COLO668 (cell line): ENCODE measurements around the gene C11orf54.
"Not testable (repeated sequence)": the region's sequence is repeated elsewhere in the genome, so short reads cannot be mapped to it uniquely, and the experiment has no call there.

Source experiments
- DNase-seq: peaks from one replicate; lab custom pipeline; 2025; ENCODE audit not compliant: unreplicated experiment; lab: John Stamatoyannopoulos, UW

C11orf54 gene

DNA sequence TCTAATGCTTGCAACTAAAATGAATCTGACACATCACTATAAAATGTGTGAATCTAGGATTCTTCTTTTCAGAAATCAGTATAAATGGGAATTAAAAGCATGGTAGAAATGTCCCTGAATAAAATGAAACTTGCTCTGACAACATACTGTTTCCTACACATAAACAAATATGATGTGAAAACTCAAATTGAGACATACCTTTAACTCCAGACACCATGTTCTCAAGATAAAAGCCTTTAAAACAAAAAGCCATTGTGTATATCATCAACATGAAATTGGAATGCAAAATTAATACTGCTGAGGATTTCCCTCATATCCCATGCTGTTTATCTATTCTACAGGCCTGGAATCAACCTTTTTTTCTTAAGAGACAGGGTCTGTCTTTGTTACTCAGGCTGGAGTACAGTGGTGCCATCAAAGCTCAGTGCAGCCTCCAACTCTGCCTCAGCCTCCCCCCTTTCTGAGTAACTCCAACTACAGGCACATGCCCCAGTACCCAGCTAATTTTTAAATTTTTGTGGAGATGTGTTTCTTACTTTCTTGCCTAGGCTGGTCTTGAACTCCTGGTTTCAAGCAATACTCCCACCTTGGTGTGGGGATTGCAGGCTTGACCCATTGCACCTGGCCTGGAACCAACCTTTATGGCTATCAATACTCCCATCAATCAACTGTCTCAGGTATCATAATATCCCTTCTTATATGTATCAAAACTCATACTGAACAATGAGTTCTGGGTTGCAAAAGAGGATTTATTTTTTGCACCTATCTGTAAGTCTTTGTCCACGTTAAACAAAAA, 6.8 kb upstream of the C11orf54 start:
- DNase-seq, result no peak

DNA sequence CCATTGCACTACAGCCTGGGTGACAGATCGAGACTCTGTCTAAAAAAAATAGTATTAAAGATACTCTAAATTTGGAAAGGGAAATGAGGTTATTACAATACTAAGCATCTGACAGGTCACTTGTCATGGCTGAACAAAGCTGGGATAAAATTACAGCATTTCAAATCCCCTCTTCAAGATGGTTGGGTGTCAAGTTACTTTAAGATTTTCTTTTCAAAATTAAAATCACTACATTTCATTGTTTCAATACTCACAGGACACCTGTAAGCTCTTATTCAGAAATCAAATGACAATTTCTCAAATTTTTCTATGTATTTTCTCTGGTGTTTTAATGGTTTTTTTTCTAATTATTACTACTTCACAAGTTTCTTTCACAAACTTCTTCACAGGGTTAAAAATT, 5.8 kb upstream of the C11orf54 start:
- no peak for DNase-seq

DNA sequence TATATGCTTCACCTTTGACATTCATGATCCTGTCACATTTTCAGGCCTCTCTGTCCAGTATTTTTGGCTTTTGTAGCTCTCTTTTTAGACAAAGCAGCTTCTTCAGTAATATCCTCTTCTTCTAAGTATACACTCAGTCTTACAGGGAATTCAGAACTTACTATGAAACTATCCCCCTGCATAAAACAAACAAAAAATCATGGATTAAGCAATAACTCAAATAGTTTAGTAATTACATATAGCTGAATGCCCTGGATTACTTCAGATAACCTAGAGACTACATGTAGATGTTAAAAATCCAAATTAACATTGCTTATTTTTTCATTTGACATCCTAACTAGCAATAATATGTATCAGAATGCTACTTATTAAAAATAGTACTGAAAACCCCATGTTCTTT, 5.3 kb upstream of the C11orf54 start:
- DNase-seq, result no peak

DNA sequence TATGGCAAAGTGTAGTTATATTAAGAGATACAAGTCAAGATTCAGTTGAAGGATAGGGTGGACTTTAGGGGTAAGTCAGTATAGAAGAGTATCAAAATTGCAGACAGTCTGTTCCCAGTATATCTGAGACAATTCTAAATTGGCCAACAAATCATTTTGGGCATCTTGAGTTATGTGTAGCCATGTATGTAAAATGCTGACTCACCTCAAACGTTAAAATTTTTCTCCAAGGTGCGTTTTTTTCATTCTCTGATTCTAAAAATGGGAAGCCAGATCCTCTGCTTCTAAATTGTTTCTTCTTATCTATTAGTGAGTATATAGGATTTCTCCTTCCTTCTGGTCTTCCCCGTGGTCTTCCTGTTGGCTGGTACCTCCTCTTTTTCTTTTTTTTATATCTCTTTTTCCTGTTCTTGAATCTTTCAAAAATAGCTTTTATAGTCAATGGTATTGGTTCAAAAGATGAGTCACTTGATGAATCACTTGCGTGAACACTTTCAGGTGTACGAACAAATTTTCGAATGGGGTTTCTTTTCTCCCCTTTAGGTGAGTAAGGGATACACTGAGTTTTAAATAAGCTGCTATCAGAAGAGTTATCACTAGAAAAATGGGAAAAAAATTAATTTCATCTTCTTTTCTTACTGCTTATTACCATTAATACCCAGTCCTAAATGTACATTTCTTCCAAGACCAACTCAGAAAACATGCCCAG, 3.4 kb upstream of the C11orf54 start:
- no peak for DNase-seq

DNA sequence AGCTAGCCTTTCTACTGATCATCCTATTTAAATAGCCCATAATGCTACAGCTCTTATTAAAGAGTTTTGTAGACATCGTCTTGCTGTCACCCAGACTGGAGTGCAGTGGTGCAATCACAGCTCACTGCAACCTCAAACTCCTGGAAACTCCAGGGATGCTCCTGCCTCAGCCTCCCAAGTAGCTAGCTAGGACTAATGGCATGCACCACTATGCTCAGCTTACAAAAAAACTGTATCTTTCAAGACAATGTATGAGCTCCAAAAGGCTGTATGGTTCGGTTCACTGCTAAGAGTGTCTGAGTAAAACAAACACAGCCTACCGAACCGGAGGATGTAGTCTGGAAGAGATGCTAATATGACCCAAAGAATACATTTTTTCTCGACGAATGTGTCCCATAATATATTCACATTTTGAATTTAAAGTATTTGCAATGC, 2.8 kb upstream of the C11orf54 start:
- DNase-seq, result no peak

DNA sequence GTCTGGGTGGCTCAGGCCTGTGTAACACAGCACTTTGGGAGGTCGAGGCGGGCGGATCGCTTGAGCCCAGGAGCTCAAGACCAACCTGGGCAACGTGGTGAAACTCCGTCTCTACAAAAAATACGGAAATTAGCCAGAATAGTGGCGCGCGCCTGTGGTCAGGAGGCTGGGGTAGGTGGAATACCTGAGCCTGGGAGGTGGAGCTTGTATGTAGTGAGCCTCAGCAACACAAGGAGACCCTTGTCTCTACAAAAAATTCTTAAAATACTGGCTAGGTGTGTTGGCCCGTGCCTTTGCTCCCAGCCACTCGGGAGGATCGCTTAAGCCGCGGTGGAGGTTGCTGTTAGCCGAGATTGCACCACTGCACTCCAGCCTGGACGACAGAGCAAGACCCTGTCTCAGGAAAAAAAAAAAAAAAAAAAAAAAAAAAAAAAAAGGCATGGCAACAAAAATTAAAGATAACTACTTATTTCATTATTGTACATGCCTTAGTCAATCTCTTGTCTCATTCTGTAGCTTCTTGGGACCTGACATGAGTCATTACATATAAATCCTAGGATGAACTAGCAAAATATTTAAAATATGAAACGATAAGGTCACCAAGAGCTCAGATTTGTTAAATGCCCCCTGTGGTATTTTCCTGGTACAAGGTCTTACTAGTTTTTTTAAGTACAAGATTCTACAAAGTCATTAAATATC, 1.3 kb upstream of the C11orf54 start:
- DNase-seq, result peak; percentile 8

DNA sequence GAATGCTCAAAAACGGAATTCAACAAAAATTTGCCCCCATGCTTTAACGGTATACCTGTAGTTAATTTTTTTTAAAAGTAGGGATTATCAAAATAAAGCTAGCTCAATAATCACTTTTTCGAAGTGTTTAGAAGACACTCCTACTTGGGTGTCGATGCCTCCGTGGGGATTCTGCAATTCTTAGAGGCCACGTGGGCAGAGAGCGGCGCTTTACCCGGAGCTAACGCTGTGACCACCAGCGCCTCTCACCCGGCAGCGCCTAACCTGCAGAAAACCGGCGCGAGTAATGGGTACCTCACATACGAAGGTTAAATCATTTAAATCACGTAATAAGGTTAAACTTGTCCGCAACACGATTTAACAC, 760 bp upstream of the C11orf54 start:
- DNase-seq, result peak; percentile 65

DNA sequence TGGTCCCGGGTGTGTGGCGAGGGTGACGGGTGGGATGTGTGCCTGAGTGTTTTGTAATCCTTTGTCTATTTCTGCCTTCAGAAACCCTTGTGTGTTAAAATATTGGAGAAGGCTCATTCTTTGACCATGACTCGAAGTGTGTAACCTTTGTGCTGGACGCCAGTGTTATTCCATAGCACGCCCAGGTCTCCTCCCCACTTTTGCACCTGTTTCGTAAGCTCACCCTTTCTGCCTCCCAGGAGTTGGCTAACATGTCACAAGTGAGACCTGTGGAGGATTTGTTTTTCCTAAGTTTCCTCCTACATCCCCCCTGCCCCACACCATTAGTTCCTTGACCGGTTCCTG, 382 bp downstream of the C11orf54 start:
- peak; percentile 52 for DNase-seq

DNA sequence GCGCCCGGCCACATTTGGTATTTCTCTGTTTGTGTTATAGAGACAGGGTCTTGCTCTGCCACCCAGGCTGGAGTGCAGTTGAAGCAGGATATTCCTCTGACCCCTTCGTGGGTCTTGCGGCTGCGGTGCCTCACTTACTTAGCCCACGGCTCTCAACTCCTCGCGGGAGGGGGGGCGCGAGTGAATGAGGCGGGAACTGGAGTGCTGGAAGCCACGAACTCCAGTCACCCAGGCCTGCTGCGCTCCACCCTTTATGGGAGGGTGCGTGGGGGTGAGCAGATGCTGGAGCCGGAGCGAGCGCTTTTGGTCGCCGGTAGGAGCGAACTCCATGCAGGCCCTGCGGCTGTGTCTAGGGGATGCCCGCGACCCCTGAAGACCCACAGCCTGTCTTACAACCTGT, 1.8 kb downstream of the C11orf54 start:
- no peak for DNase-seq

DNA sequence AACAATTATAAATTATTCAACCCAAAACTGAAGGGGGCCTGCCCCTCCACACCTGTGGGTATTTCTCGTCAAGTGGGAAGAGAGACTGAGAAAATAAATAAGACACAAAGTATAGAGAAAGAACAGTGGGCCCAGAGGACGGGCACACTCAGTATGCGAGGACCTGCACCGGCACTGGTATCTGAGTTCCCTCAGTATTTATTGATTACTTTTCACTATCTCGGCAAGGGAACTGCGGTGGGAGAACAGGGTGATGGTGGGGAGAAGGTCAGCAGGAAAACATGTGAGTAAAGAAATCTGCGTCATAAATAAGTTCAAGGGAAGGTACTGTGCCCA, 3.2 kb downstream of the C11orf54 start:
- DNase-seq, result no peak

DNA sequence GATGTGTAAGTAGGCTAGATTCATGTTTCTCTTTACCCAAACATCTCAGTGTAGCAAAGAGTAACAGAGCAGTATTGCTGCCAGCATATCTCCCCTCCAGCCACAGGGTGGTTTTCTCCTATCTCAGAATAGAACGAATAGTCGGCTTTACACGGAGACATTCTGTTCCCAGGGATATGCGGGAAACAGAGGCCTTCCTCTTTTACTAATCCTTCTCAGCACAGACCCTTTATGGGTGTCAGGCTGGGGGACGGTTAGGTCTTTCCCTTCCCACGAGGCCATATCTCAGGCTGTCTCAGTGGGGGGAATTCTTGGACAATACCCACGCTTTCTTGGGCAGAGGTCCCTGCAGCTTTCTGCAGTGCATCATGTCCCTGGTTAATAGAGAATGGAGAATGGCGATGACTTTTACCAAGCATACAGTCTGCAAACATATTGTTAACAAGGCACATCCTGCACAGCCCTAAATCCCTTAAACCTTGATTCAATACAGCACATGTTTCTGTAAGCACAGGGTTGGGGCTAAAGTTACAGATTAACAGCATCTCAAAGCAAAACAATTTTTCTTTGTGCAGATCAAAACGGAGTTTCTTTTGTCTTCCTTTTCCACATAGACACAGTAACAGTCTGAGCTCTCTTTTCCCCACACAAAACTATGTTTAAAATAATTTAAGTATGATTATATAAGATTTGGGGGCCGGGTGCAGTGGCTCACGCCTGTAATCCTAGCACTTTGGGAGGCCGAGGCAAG, 3.7 kb downstream of the C11orf54 start:
- DNase-seq, result not testable (repeated sequence)

DNA sequence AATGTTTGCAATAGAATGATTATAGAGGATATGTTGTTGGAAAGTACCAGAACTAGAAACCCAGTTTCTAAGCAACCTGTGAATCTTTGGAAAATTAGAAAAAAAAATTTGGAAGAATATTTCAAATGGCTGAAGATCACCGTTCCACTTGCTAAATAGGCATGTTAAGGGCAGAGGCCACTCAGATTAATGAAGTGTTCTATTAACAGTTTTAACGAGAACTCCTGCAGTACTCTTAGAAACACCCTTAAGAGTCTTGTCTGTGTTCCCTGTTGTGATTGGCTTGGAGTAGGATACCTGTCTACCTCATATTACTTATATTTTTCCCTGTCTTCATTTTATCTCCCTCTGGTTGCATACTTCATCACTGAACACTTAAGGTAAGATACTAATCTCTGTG, 4.6 kb downstream of the C11orf54 start:
- DNase-seq, result no peak

DNA sequence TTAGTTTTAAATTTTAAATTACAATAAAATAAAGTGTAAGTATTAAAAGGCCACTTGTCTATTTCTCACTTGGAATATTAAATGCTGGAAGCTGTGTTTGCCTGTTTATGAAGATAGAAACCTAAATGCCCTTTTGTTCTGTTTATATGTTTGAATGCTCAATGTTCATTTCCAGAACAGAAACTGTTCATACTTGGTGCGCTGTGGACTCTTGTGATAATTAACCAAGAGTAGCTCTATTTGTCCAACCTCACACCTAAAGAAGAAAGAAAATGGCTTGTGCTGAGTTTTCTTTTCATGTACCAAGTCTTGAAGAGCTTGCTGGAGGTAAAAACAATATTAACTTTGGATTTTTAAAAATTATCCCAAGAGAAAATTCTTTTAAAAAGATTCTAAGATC, 5.7 kb downstream of the C11orf54 start:
- DNase-seq, result no peak

DNA sequence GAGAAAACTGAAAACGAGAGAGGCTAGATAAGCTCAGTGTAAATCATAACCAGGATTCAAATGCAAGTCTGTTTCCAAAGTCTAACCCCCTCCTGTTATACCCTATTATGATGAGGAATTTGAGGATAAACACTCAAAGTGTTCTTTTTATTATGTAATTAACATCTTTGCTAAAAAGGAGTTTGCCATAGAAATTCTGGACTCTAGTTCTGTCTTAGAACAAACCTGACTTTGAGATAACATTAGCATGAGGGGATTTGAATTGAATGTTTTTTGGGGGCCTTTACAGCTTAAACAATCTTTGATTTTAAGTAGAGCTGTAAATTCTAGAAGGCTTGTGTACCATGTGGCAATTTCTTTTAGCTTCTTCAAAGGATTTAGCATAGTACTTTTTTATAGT, 9.5 kb downstream of the C11orf54 start:
- DNase-seq, result no peak

DNA sequence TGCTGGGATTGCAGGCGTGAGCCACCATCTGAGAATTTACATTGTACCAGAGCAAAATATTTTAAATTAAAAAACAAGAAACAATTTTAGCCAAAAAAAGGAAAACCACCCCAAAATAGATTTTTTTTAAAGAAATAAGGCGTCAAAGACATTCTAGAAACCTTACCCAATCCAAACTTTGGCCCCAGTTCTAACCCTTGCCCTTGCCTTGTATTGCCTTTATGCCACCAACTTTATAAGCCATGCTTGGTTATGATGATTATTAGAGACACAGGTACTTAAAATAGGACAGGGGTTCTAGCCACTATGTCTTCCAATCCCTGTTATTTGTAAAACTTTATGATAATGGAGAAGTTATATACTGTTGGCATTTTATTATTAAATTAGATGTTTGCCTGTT, 11.8 kb downstream of the C11orf54 start:
- DNase-seq, result no peak

DNA sequence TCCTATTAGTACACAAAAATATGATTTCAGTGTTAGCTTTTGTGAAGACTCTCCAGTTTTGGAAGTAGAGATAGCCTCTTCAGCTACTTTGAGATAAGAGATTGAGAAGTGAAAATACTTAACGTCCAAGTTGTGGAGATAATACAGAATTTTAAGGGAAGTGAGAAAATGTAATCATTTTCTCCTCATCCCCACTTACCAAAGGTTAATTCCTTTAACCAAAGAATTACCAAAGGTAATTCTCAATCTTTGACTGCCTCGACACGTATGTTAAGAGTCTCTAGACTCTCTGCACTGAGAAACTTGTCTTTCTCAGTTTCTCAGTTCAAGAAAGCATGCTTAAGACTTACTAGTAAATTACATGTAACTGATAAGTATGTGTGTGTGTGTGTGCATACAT, 15.3 kb downstream of the C11orf54 start:
- DNase-seq, result no peak

DNA sequence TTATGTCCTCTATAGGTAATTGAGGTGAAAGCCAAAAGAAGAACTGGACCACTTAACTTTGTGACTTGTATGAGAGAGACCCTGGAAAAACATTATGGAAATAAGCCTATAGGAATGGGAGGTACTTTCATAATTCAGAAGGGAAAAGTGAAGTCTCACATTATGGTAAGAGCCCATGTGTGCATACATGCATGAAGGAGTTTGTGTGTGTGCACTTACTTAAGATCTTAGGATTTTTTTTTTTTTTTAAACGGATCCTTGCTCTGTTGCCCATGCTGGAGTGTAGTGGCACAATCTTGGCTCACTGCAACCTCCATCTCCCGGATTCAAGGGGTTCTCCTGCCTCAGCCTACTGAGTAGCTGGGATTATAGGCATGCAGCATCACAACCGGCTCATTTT, 15.8 kb downstream of the C11orf54 start:
- DNase-seq, result no peak

DNA sequence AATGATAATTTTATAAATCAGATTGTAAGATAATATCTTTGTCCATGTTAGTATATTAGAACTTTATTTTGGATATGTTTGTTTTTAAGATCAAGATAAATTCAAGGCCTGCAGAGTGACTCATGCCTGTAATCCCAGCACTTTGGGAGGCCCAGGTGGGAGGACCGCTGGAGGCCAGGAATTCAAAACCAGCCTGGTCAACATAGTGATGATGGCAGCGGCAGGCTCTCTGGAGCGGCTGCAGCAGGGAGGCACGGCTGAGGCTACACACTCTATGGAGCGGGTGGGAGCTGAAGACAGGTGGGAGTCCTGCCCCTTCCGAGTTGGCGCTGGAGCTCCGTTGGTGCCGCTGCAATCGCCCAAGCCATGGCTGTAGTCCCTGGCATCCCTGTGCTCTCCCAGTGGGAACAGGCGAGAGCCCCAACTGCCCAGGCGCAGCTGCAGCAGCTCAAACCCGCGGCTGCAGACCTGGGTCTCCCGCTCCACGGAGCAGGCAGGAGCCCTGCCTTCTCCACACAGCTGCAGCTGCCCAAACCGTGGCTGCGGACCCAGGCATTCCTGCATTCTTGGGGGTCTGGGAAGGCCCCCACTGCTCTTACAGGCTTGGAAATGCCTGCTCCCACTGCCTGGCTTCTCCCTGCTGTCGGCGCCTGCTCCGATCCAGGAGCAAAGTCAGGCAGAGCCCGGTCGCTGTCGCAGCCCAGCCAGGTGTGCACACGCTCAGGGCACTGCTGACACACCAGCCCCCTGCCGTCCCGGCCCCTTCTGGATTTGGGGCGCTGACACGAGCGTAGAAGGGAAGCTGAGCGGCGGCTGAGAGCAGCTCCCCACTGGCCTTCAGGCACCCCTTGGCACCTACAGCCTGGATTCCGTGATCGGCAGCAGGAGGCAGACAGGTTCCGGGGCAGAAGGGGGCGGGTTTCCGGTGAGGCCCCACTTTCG, 16.7 kb downstream of the C11orf54 start:
- no peak for DNase-seq

DNA sequence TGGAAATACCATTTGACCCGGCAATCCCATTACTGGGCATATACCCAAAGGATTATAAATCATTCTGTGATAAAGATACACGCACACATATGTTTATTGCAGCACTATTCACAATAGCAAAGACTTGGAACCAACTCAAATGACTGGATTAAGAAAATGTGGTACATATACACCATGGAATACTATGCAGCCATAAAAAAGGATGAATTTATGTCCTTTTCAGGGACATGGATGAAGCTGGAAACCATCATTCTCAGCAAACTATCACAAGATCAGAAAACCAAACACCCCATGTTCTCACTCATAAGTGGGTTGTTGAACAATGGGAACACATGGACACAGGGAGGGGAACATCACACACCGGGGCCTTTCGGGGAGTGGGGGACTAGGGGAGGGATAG, 17.7 kb downstream of the C11orf54 start:
- not testable (repeated sequence) for DNase-seq

DNA sequence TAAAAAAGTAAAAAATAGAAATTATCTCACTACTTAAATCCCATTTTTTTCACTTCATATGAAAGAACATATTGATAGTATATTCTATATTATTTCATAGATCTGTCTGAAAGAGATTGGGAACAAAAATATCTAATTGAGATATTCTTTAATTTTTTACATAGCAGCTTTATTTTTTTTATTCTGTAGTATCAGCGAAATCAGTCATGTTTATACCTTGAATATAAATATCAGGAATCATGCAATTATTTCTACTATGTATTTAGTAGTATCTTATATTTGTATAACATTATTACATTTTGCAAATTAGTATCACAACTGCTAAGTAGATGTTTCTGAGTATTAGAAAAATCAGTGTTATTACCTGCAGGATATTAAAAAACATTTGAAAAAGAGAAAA, 20.4 kb downstream of the C11orf54 start:
- no peak for DNase-seq

DNA sequence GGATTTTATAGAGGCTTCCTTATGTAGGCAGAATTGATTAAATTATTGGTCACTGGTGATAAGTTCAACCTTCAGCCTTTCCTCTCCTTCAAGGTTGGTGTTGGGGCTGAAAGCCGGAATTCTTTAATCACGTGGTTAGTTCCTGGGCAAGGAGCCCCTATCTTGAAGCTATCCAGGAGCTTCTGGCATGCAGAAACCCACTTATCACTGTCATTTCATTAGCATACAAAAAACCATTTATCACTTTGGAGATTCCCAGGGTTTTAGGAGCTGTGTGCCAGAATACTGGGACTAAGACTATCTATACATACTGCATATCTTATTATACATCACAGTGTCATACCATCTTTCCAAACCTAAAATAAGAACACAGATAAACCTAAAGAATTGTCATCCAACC, 24.1 kb downstream of the C11orf54 start:
- DNase-seq, result no peak
